Smooth muscle cell of the umbilical artery (primary cell): Measurements from ENCODE around the gene ZNF442. TPM values are rescaled to one million over a fixed set of nuclear protein-coding genes. Genes with fewer than 3 reads are reported as not detected.

Experiments used
- total RNA-seq: library from RNA; depleted of rRNA; stranded (reverse); fragments of >200 nt; gene quantifications from 2 replicates; pipeline ENCODE4 v1.2.3, GENCODE V29; 2014

The ZNF442 gene
- 3.3 and 3.9 TPM in 2 replicates for total RNA-seq

DNA sequence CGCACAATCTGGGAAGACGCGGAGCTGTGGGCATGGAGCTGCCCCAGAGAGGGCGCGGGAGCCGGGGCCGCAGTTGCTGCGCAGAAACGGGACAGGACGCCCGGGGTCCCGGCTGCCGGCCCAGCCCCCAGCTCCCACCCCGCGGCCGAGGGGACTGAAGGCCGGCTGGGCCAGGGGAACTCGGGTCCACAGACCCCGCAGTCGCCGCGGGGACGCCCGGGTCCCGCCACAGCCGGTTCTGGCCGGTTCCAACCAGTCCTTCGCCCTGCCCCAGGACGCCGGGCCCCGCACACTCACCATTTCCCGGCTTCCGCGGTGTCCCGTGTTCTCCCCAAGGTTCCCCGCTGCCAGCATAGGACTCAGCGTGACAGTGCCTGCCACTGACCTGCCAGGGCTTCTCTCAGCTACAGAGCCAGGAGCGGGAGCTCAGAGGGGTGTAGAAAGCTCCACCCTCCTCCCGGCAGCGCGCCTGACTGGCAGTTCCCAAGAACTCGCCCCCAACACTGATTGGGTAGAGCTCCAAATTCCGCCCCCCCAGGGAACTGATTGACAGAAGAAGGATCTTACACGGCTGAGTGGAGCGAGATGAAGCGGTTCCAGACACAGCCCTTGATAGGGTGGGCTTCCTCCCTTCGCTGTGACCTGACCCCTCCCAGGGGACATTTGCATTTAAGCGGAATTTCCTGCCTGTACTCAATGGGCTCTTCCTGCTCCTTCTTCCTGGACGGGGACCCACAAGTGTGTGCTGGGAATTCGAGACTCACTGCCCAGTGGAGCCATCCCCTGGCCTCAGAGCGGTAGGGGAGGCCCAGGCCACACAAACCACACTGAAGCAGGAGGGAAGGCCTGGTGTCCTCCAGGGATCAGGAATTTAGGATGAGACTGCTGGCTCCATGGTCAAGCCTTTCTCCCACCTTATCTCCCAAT is at the start of gene ZNF442:
ZNF442 (minus strand) TSS at position 448 of the 927 bp plus-strand sequence. CDS start 2,052 bp downstream, outside the sequence.

DNA sequence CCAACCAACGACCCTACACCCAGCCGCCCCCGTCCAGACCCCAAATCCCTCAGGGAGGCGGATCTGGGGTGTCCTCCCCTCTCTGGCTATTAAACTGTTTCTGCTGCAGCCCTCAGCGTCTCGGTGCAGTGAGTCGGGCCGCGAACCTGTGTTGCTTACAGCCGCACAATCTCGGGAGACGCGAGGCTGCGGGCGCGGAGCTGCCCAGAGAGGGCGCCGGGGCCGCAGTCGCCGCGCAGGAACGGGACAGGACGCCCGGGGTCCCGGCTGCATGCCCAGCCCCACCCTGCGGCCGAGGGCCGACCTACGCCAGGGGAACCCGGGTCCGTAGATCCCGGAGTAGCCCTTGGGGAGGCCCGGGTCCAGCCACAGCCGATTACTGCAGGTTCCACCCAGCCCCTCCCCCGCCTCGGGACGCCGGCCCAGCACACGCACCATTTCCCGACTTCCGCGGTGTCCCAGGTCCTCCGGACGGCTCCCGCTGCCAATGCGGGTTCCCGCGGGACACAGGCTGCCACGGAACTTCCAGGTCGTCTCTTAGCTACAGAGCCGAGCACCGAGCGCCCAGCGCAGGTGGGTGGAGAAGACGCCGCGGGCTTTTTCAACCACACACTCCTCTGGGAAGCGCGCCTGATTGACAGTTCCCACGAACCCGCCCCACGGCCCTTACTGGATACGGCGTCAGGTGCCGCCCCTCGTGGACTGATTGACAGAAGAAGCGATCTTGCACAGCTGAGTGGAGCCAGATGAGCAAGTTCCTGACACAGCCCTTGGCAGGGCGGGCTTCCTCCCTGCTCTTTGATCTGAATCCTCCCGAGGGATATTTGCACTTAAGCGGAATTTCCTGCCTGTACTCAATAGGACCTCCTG is 35.4 kb upstream of the ZNF442 start, which contains the start of gene ZNF799:
ZNF799 (minus strand) TSS at position 639 of the 870 bp plus-strand sequence; CDS start at position 438, 201 bp downstream.

DNA sequence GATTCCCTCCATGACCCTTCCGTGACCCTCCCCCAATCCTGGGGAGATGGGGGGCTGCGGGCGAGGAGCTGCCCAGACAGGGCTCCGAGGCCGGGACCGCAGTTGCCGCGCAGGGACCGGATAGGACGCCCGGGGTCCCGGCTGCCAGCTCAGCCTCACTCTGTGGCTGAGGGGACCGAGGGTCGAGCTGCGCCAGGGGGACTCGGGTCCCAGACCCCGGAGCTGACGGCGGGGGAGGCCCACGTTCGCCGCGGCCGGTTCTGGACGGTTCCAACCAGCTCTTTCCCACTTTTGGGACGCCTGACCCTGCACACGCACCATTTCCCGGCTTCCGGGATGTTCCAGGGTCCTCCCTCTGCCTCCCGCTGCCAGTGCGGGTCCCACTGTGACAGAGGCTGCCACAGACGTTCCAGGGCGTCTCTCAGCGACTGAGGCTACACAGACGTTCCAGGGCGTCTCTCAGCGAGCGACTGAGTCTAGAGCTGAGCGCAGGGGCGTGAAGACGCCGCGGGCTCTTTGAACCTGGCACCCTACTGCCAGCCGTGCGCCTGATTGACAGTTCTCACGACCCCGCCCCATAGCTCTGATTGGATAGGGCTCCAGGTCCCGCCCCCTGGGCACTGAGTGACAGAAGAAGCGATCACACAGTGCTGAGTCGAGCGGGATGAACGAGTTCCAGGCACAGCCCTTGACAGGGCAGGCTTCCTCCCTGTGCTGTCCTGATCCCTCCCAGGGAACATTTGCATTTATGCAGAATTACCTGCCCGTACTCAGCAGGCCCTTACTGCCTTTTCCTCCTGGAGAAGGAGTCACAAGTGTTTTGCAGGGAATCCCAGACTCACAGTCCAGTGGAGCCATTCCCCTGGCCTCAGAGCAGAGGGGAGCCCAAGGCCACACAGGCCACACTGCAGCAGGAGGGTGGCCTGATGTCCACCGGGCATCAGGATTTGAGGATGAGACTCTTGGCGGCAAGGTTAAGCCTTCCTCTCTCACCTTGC is 32.0 kb downstream of the ZNF442 start, which contains the start of gene ZNF563:
ZNF563 (minus strand) TSS at position 472 of the 998 bp plus-strand sequence; CDS start at position 321, 151 bp downstream.

Other genes starting within 250 kb of the ZNF442 start
- gene ZNF20, start 225.3 kb downstream of the ZNF442 start, total RNA-seq, result 5.6 and 5.9 TPM in 2 replicates
- 14.5 and 14.6 TPM in 2 replicates for gene ZNF625, start 208.9 kb downstream of the ZNF442 start, total RNA-seq
- 7.1 and 8.9 TPM in 2 replicates for gene ZNF136, start 202.6 kb downstream of the ZNF442 start, total RNA-seq
- gene ZNF44, start 70.8 kb downstream of the ZNF442 start, total RNA-seq, result 9.5 and 13.1 TPM in 2 replicates
- 3.5 and 5.6 TPM in 2 replicates for gene ZNF563, start 32.0 kb downstream of the ZNF442 start, total RNA-seq
- gene ZNF799, start 35.6 kb upstream of the ZNF442 start, total RNA-seq, result 2.9 and 3.3 TPM in 2 replicates
- 1.8 and 3.8 TPM in 2 replicates for gene ZNF443, start 75.3 kb upstream of the ZNF442 start, total RNA-seq
- 2.9 and 4.8 TPM in 2 replicates for gene ZNF709, start 119.1 kb upstream of the ZNF442 start, total RNA-seq
- gene ZNF564, start 185.8 kb upstream of the ZNF442 start, total RNA-seq, result 7.5 and 8.9 TPM in 2 replicates
- 11.6 and 12.3 TPM in 2 replicates for gene ZNF490, start 245.1 kb upstream of the ZNF442 start, total RNA-seq
- 14.0 and 16.8 TPM in 2 replicates for gene ZNF791, start 245.2 kb upstream of the ZNF442 start, total RNA-seq